ENCODE measurements around the gene PIK3R6.

PIK3R6 gene

DNA sequence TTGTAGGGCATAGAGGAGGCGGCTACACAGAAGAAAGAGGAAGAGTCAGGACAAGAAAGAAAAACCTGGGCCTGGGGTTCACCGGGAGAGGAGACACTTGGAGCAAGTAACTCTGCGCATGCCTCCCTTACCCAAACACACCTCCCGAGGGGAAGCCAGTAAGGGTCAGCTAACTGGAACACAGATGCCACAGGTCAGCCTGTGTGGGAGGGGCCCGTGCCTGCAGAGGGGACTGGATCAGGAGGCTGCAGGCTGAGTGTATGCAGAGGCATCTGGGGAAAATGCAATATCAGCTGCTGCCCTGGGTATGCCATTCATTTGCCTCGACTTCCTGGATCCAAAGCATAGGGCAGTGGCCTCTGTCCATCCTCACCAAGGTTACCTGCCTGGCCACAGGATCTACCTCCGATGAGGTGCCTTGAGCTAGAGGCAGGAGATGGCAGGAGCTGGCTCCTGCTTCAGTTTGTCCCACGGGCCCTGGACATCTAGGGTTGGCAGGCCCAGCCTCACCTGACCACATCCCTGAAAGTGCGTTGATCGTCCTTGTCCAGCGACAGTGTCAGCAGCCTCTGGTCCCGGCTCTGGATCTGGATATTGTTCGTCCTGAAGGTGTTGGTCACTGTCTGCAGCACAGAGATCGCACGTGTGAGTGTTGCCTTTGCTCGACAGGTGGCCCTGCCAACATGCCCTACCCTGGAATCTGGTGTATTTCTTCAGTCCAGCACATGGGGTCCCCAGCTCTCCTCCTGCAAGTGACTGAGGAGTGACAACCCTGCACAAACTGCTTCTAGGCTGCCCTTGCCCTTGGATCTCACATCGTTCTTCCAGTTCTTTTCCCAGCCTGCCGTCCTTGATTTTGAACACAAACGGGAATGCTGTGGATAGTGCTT, 63.7 kb downstream of the PIK3R6 start:
- no peak overlapping the region for H3K27ac ChIP-seq
- H3K9ac ChIP-seq, result no peak overlapping the region
- no peaks in the 10 kb centered on the region for H3K36me3 ChIP-seq (ENCODE audit: insufficient read depth)
- no peak overlapping the region for H3K4me3 ChIP-seq (IDR thresholded peaks at IDR 0.05; ENCODE audit: insufficient read depth, low read depth, low read length)
- H4K20me1 ChIP-seq (ENCODE audit: insufficient read depth), result no peaks in the 10 kb centered on the region
- H3K4me1 ChIP-seq (ENCODE audit: low read depth, poor library complexity, severe bottlenecking), result no peaks in the 10 kb centered on the region
- H2AFZ ChIP-seq (ENCODE audit: low read depth), result no peak overlapping the region
- no peaks in the 10 kb centered on the region for H3K79me2 ChIP-seq (ENCODE audit: insufficient read depth, low read depth)
- no peak overlapping the region for H3K4me2 ChIP-seq
- TF ChIP-seq CTCF (conservative IDR thresholded peaks at IDR 0.05; ENCODE audit: low read depth, low read length), result no peak
- no peaks in the 10 kb centered on the region for H3K27me3 ChIP-seq (ENCODE audit: insufficient read depth, low read depth)

DNA sequence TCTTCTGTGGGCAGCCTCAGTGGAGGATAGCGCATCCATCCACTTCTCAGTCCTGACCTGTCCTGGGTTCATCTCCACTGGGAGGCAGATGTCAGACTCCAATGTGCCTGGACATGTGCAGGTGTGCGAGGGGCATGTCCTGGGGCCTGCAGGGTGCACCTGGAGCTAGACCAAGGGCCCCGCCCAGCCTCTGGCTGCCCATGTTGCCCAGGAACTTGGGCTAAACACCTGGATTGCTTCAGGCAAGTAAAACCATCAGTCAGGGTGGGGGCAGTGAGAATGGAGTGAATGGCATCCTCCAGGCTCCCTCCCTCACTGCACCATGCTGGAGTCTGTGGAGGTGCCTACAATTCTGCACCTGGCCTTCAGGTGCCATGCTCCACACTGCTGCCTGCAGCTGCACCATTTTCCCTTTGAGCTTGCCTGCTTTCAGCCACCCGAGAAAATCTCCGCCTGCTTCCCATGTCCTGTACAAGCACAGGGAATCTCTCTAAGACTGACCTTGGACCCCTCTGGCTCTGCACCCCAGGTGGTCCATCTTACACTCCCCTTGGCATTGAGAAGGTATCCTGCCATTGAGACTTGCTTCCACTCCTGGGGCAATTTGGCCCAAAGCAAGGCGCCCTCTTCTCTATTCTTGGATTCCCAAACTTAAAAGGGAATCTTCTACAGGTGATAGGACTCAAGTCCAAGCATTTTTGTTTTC, 66.2 kb downstream of the PIK3R6 start:
- no peak overlapping the region for H3K27ac ChIP-seq
- no peak overlapping the region for H3K4me2 ChIP-seq
- no peak overlapping the region for H3K9ac ChIP-seq
- H2AFZ ChIP-seq (ENCODE audit: low read depth), result no peak overlapping the region
- no peaks in the 10 kb centered on the region for H3K36me3 ChIP-seq (ENCODE audit: insufficient read depth)
- H3K4me1 ChIP-seq (ENCODE audit: low read depth, poor library complexity, severe bottlenecking), result no peaks in the 10 kb centered on the region
- no peaks in the 10 kb centered on the region for H4K20me1 ChIP-seq (ENCODE audit: insufficient read depth)
- H3K27me3 ChIP-seq (ENCODE audit: insufficient read depth, low read depth), result no peaks in the 10 kb centered on the region
- H3K79me2 ChIP-seq (ENCODE audit: insufficient read depth, low read depth), result no peaks in the 10 kb centered on the region
- no peak overlapping the region for H3K4me3 ChIP-seq (IDR thresholded peaks at IDR 0.05; ENCODE audit: insufficient read depth, low read depth, low read length)
- TF ChIP-seq CTCF (conservative IDR thresholded peaks at IDR 0.05; ENCODE audit: low read depth, low read length), result no peak

GRCh38 chr17:8800656-8801055, 66.8 kb downstream of the PIK3R6 start:
- H3K36me3 ChIP-seq (ENCODE audit: insufficient read depth), result no peaks in the 10 kb centered on the region
- no peak overlapping the region for H3K27ac ChIP-seq
- no peak overlapping the region for H2AFZ ChIP-seq (ENCODE audit: low read depth)
- H3K4me2 ChIP-seq, result no peak overlapping the region
- no peaks in the 10 kb centered on the region for H3K4me1 ChIP-seq (ENCODE audit: low read depth, poor library complexity, severe bottlenecking)
- no peaks in the 10 kb centered on the region for H4K20me1 ChIP-seq (ENCODE audit: insufficient read depth)
- no peaks in the 10 kb centered on the region for H3K27me3 ChIP-seq (ENCODE audit: insufficient read depth, low read depth)
- TF ChIP-seq CTCF (conservative IDR thresholded peaks at IDR 0.05; ENCODE audit: low read depth, low read length), result no peak
- H3K9ac ChIP-seq, result no peak overlapping the region
- no peak overlapping the region for H3K4me3 ChIP-seq (IDR thresholded peaks at IDR 0.05; ENCODE audit: insufficient read depth, low read depth, low read length)
- no peaks in the 10 kb centered on the region for H3K79me2 ChIP-seq (ENCODE audit: insufficient read depth, low read depth)

- no peaks in the 10 kb centered on the region for H4K20me1 ChIP-seq (ENCODE audit: insufficient read depth)
- no peak overlapping the region for H3K4me3 ChIP-seq (IDR thresholded peaks at IDR 0.05; ENCODE audit: insufficient read depth, low read depth, low read length)
- no peak for TF ChIP-seq CTCF (conservative IDR thresholded peaks at IDR 0.05; ENCODE audit: low read depth, low read length)
- H3K27me3 ChIP-seq (ENCODE audit: insufficient read depth, low read depth), result no peaks in the 10 kb centered on the region
- H3K27ac ChIP-seq, result no peak overlapping the region
- H2AFZ ChIP-seq (ENCODE audit: low read depth), result no peak overlapping the region
- no peaks in the 10 kb centered on the region for H3K79me2 ChIP-seq (ENCODE audit: insufficient read depth, low read depth)
- no peaks in the 10 kb centered on the region for H3K4me1 ChIP-seq (ENCODE audit: low read depth, poor library complexity, severe bottlenecking)
- no peak overlapping the region for H3K4me2 ChIP-seq
- H3K9ac ChIP-seq, result no peak overlapping the region
- no peaks in the 10 kb centered on the region for H3K36me3 ChIP-seq (ENCODE audit: insufficient read depth)
These were observed 67.8 kb downstream of the PIK3R6 start for GRCh38 chr17:8799570-8800212.
